Panc1 (cell line): Measurements from ENCODE around the gene DHCR7.

ENCODE experiments used
- CTCF ChIP-seq: fragments of 450-650 bp; IDR thresholded peaks from 2 replicates; pipeline ENCODE4 v1.5.1; 2017; ENCODE audit warnings: mild to moderate bottlenecking
- POLR2AphosphoS5 ChIP-seq: IDR thresholded peaks from 2 replicates; pipeline ENCODE4 v1.6.1; 2012; ENCODE audit warnings: mild to moderate bottlenecking, low read depth, low read length, moderate library complexity
- REST ChIP-seq, 2 experiments: IDR thresholded peaks; 2 replicates each; pipeline ENCODE4 v1.6.1; 2011 to 2012; ENCODE audit warnings: low read depth in 2 of 2, control low read depth in 1 of 2, low read length in 1 of 2, mild to moderate bottlenecking in 1 of 2, moderate library complexity in 1 of 2; ENCODE audit not compliant: insufficient read depth in 1 of 2
- TCF7L2 ChIP-seq: IDR thresholded peaks from 2 replicates; pipeline ENCODE4 v1.6.1; 2011; ENCODE audit warnings: mild to moderate bottlenecking, low read depth, low read length, inconsistent platforms

- TF ChIP-seq REST (IDR thresholded peaks at IDR 0.05; ENCODE audit: insufficient read depth in 1 of 2, low read depth in 2 of 2, low read length in 1 of 2), result no peak
- TF ChIP-seq POLR2AphosphoS5, result no peak
- TF ChIP-seq CTCF, result no peak
- TF ChIP-seq TCF7L2, result no peak
These were observed 36.3 kb upstream of the DHCR7 start for GRCh38 chr11:71484248-71485062.
